ENCODE results near the gene HPDL.
"Not testable (repeated sequence)": the region's sequence is repeated elsewhere in the genome, so short reads cannot be mapped to it uniquely, and the experiment has no call there.

Gene HPDL

DNA sequence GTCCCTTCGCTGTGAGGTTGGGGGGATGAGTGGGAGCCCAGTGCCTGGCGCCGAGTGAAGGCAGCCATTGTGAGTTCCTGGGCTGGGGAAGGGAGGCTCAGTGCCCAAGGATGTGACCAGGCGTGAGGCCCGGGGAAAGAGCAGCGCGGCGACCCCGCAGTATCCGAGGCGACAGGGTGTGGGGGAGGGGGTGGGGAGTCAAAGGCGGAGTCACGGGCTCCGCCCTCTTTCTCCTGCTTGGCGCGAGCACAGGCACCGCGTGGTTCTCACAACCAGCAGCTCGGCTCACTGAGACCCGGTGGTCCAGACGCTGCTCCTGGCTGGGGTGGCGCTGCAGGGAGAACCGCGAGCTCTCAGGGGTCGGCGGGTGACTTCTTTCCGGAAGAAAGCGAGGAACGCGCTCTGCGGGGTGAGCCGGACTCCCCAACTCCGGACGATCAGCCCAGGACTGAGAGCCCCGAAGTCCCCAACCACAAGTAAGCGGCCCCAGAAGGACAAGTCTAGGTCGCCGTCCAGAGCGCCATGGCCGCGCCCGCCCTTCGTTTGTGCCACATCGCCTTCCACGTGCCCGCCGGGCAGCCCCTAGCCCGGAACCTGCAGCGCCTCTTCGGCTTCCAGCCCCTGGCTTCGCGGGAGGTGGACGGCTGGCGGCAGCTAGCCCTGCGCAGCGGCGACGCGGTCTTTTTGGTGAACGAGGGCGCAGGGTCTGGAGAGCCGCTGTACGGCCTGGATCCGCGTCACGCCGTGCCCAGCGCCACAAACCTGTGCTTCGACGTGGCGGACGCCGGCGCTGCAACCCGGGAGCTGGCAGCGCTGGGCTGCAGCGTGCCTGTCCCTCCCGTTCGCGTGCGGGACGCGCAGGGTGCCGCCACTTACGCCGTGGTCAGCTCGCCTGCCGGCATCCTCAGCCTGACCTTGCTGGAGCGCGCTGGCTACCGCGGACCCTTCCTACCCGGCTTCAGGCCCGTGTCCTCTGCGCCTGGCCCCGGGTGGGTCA lies at the start of gene HPDL:
HPDL (plus strand) TSS at position 269 of the 997 bp plus-strand sequence; CDS start at position 523, 254 bp downstream.
- DNase-seq (ENCODE audit: low spot score) = peak; percentile 82

DNA sequence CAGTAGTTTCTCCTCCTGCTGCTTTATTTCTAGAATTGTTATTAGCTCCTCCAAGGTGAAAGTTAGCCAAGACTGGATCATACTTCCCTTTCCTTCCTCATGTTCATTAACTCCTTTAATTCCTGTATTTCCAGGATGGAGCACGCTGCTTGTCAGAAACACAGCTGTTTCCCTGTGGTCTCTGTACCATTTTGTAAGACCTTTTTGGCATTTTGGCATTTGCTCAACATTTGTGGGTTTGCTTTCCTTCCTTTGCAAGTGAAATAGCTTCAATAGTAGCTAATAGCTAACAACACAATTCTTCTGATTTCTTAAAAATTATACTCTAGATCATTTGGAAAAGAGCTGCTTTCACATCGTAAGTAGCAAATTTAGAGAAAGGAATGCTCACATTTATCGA lies 44.3 kb upstream of the HPDL start:
- DNase-seq (ENCODE audit: low spot score) = no peak

DNA sequence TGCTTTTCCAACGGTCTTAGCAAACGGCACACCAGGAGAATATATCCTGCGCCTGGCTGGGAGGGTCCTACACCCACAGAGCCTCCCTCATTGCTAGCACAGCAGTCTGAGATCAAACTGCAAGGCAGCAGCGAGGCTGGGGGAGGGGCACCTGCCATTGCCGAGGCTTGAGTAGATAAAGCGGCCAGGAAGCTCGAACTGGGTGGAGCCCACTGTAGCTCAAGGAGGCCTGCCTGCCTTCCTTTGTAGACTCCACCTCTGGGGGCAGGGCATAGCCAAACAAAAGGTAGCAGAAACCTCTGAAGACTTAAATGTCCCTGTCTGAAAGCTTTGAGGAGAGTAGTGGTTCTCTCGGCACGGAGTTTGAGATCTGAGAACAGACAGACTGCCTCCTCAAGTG lies 41.8 kb upstream of the HPDL start:
- not testable (repeated sequence) for DNase-seq (ENCODE audit: low spot score)

DNA sequence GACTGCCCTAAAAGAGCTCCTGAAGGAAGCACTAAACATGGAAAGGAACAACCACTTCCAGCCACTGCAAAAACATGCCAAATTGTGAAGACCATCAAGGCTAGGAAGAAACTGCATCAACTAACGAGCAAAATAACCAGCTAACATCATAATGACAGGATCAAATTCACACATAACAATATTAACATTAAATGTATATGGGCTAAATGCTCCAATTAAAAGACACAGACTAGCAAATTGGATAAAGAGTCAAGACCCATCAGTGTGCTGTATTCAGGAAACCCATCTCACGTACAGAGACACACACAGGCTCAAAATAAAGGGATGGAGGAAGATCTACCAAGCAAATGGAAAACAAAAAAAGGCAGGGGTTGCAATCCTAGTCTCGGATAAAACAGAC lies 40.2 kb upstream of the HPDL start:
- not testable (repeated sequence) for DNase-seq (ENCODE audit: low spot score)

DNA sequence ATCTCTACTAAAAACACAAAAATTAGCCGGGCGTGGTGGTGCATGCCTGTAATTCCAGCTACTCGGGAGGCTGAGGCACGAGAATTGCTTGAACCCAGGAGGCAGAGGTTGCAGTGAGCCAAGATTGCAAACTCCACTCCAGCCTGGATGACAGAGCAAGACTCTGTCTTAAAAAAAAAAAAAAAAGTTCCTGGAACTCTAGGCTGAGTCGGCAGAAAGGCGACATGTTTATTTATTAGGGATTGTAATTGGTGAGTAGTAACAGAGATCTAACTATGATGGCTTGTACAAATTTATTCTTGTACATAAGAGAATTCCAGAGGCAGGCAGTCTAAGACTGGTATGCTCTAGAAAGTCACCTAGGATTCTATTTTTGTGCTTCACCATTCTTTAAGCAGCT lies 35.7 kb upstream of the HPDL start:
- not testable (repeated sequence) for DNase-seq (ENCODE audit: low spot score)

DNA sequence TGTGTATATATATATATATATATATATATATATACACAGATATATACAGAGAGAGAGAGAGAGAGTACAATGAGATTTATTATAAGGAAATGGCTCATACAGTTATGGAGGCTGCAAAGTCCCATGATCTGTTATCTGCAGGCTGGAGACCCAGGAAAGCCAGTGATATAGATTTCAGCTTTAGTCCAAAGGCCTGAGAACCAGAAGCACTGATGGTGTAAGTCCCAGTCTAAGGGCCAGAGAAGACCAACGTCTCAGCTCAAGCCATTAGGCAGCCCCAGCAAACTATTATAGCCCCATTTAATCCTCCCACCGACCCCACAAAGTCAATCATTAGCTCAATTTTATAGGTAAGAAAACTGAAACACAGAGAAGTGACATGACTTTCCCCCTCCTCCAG lies 35.0 kb upstream of the HPDL start:
- DNase-seq (ENCODE audit: low spot score) = no peak

DNA sequence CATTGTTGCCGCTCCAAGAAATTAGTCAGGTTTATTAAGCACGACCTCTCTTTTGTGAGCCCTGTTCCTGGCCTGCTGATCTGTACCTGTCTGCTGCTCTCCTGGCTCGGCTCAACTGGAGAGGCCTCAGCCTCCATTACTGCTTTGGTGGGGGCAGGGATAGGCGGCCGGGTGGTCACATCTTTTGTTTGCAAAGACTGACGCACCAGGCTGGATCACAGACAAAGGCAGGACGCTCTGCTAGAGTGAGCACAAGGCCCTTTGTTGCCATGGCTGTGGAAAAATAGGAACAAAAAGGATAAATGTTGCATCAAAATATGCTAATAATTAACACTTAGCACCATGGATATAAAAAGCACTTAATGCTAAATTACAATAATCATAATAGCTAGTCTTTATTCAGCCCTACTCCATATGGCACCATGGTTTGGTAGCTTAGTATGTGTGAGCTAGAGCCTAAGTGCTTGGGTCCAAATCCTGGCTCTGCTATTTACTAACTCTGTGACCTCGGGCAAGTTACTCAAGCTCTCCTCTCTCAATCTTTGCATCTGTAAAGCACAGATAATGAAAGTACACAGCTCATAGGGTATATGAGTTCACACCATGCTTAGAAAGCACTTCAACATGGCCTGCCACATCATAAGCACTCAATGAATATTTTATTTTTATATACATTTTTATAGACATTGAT lies 28.9 kb upstream of the HPDL start:
- DNase-seq (ENCODE audit: low spot score) = no peak

DNA sequence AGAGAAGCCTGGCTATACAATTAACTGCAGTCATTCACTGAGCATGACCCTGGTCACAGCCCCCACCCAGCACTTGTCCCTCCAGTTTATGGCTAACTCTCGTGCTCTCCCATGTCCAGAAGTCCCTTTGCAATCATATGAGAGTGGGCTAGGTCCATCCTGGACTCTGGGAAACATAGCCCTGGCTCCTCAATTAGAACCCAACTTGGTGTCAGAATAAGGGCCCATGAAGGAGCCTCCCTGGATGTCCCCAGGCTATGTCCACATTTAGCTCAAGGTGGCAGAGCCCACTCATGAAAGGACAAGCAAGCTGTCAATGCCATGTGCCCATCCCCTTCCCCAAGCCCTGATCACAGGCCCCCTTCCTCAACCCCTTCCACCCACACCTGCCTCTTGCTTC lies 27.4 kb upstream of the HPDL start:
- DNase-seq (ENCODE audit: low spot score) = no peak

DNA sequence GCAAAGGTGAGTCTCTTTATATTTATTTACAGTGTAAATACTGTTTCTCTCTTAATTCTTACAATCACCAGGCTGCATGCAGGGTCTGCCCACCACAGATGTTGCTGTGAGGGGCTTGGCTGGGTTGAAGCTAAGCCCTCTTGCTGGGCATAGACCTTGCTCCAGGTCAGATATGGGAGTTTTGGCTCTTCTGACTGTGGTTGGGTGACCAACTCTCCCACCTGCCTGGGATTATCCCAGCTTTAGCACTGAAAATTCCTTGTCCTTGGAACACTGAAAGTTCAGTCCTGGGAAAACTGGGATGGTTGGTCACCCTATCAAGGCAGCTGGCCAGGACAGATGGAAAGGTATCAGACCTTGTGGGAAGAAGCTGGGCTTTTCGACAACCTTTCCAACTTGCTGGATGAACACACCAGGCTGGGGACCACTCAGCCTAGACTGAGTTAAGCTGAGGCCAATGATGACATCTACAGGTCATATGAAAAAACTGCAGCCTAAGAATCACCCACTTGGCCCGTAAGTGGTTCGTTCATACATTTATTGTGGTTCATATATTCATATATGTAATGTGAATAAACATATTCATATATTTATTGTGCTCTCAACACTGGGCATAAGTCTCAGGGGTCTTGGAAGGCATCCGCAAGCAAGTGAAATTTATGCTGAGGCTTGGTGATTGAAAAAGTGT lies 26.6 kb upstream of the HPDL start:
- peak; percentile 76 for DNase-seq (ENCODE audit: low spot score)

DNA sequence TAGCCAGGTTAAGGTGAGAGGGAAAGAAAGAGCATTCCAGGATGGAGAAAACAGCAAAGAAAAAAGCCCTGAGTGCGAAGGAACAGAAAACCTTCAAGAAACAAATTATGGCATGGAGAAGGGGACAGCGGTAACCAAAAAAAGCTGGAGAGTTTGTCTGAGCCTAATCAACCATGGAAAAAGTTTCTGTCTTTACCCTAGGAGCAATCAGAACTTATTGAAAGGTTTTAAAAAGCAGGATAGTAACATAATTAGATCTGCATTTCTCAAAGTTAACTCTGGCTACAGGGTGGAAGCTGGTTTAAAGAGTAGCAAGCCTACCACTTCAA lies 26.1 kb upstream of the HPDL start:
- DNase-seq (ENCODE audit: low spot score) = no peak

DNA sequence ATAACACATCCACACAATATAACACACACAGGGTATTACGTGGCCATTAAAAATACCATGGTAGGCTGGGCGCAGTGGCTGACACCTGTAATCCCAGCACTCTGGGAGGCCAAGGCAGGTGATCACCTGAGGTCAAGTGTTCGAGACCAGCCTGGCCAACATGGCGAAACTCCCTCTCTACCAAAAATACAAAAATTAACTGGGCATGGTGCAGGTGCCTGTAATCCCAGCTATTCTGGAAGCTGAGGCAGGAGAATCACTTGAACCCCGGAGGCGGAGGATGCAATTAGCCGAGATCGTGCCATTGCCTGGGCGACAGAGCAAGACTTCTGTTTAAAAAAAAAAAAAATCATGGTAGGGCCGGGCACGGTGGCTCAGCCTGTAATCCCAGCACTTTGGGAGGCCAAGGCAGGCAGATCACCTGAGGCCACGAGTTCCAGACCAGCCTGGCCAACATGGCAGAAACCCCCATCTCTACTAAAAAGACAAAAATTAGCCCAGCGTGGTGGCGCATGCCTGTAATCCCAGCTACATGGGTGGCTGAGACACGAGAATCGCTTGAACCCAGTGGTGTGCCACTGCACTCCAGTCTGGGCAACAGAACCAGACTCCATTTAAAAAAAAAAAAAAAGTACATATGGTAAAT lies 24.1 kb upstream of the HPDL start:
- DNase-seq (ENCODE audit: low spot score) = no peak

DNA sequence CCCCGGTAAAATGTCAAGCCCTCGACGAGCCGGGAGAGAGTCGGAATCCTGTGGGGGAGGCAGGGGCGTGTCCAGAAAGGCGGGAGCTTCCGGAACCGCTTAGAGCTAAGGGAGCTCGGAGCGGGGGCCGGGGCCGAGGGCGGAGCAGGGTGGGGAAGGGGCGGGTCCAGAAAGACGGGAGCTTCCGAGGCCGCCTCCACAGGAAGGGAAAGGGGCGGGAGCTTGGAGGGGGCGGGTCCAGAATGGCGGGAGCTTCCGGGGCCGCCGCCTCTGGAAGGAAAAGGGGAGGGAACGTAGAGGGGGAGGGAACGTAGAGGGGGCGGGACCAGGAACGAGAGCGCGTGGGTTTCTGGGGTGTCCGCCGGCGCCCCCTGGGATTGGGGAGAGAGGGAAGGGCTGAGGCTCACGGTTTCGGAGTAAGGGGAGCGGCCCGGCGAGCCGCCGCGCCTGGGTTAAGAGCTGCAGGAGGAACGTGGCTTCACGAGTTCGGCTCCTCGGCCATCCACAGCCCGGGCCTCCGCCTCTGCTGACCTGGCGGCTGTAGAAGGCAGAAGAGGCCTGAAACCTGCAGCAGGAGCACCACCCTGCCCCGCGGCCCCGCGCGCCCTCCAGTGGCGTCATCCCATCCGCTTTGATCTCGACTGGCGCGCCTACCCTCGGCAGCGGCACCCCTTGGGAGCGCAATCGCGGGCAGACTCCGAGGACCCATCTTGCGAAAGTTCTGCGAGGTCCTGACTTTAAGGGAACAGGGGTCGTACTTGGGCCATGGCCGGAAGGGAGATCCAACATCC lies 23.0 kb upstream of the HPDL start:
- DNase-seq (ENCODE audit: low spot score) = peak; percentile 99

DNA sequence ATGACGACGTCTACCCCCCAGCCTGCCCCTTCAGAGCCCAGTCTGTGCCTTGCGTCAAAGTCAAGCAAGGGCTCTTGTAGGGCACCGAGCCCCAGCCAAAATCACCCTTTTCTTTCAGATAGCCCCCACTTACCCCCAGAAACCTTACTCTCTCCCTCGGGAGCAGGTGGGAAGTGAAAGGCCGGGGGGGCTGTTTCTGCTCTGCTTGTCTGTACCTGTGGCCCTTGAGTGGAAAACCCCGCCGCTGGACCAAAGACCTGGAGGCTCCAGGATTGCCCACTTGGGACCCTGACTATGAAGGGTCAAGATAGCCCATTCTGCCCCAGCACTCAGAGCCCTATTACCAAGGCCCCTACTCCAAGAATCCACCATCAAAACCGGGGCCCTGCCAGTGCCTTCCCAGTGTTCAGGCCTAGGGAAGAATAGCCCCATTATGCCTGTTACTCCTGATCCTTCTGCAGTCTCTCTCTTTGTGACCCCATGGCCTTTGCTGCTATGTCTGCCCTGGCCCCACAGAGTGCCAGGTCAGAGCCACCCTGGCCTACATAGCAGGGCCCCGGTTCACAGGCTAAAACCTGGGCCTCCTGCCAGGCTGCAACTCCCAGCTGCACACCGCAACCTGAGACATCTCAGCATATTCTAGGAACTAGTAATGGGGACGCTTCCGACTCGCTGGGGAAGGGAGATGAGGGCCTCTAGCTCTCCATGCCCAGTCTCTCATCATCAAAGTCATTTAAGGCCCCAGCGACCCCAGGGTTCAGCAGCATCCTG lies 22.2 kb upstream of the HPDL start:
- DNase-seq (ENCODE audit: low spot score) = peak; percentile 9

DNA sequence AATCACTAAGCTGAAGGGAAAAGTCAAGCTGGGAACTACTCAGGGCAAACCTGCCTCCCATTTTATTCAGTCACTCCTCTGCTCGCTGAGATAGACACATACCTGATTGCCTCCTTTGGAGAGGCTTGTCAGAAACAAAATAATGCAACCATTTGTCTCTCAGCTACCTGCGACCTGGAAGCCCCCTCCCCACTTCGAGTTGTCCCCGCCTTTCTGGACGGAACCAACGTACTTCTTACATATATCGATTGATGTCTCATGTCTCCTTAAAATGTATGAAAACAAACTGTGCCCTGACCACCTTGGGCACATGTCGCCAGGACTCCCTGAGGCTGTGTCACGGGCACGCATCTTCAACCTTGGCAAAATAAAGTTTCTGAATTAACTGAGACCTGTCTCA lies 21.5 kb upstream of the HPDL start:
- no peak for DNase-seq (ENCODE audit: low spot score)

DNA sequence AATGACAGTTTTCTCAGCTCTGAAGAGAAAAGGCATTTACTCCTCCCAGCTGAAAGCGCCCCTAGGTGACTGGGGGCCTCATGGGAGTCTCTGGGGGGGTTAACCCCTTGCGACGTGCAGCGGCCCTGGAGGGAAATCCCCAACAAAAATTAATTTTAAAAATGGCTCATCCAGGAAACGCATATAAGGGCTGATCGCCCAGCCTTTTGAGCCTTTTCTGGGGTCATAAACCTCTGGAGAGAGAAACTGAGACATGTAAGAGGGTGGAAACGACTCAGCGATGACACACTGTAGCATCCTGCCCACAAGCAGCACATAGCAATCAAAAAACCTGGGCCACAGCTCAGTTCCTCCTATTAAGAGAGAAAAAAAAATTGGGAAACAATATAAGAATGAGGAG lies 20.4 kb upstream of the HPDL start:
- DNase-seq (ENCODE audit: low spot score) = no peak

DNA sequence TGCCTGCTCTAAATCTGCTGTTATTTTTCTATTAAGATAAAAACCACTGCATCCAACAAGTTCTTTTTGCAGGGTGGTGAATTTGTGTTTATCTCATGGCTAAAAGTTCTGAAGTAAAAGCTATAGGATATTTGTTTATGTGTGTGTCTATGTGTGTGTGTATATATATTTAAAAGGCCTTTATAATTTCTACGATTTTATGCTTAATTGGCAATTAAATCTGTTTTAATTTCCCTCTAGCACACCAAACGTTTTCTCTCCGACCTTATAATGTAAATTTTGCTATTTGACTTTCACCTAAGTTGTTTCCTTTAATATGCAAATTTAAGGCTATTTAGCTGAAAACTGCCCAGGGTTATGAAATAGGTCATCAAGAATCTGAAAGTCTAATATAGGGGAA lies 19.8 kb upstream of the HPDL start:
- no peak for DNase-seq (ENCODE audit: low spot score)

DNA sequence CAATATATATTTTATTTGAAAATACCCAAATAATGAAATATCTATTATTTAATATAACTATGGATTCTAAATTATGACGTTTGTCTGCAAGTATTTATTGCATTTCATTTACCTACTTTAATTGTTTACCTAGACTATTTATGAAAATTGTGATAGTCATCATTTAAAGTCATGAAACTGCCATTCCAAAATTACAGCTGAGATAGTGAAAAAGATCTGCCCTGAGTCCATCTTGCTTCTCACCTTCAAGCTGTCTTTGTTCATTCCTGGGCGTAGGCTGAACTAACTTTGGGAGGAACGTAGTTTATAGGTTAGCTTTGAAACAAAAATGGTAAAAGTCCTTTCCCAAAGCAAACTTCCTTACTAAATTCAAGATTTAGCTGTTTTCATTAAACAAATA lies 12.4 kb upstream of the HPDL start:
- DNase-seq (ENCODE audit: low spot score) = no peak

DNA sequence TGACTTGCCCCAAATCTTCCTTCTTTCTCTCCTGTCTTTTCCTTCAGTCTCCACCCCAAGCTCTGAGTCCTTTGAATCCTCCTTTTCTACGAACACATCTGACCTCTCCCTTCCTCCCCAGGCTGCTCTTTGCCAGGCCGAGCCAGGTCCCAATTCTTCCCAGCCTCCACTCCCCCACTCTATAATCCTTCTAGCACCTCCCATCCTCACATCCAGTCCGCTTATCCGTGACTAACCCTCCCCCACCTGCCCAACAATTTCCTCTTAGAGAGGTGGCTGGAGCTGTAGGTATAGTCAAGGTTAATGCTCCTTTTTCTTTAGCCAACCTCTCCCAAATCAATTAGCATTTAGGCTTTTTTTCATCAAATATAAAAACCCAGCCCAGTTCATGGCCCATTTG lies 9.5 kb upstream of the HPDL start:
- no peak for DNase-seq (ENCODE audit: low spot score)

DNA sequence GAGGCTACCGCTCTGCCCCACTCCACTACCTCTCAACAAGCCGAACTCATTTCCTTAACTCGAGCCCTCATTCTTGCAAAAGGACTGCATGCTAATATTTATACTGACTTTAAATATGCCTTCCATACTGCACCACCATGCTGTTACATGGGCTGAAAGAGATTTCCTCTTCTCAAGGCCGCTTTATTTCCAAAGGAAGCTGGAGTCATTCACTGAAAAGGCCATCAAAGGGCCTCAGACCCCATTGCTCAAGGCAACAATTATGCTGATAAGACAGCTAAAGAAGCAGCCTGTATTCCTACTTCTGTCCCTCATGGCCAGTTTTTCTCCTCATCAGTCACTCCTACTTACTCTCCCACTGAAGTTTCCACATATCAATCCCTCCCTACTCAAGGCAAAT lies 6.9 kb upstream of the HPDL start:
- no peak for DNase-seq (ENCODE audit: low spot score)

DNA sequence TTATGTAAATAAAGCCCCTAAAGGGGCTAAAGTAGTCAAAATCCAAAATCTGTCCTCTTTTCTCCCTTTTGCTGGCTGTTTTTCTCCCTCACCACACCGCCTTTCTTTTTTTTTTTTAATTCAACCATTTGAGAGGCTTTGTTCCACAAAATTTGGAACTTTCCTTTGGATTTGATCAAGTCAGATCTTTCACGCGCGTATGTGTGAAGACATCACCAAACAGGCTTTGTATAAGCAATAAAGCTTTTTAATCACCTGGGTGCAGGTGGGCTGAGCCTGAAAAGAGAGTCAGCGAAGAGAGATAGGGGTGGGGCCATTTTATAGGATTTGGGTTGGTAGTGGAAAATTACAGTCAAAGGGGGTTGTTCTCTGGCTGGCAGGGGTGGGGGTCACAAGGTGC lies 5.3 kb upstream of the HPDL start:
- DNase-seq (ENCODE audit: low spot score) = no peak

Data from AG20443 (cell line).